HG02642 (cell line): Measurements from ENCODE around the gene CHRND.

Experiments
- ATAC-seq: cut with Tn5 transposase; IDR thresholded peaks from one replicate; pipeline ENCODE4 v1.9.1; 2021; ENCODE audit warnings: mild to moderate bottlenecking; ENCODE audit not compliant: unreplicated experiment, poor library complexity

The CHRND gene

GRCh38 chr2:232541195-232541960, 15.4 kb downstream of the CHRND start:
- ATAC-seq = no peak

DNA sequence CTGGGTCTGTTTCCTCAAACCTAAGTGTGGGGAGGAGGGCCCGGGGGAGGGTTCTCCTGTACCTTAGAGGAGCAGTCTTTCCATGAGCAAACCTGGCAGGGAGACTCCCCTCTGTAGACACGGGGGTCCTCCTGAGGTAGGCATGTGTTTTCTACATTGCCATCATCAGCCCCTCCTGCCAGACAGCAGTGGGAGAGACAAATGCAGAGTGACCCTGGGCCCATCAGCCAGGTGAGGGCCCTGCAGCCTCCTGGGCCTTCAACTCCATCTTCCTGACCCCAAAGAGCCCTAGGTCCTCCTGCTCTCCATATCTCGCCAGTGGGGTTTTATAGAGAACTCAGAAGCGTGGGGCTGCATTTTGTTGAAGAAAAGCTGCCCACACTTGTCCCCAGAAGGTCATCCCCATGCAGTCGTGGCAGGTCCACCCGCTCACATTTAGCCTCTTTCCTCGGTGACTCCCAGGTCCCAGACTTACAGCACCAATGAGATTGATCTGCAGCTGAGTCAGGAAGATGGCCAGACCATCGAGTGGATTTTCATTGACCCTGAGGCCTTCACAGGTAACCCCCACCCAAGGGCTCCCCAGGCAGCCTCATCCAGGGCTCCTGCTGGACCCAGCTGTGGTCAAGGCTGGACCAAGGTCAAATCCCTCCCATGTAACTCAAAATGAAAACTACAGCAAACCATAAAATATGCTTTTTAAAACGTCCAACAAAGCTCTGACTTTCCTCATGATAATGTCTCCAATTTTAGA, 16.2 kb downstream of the CHRND start:
- ATAC-seq = no peak

- no peak for ATAC-seq
Observed at GRCh38 chr2:232542715-232543467, 16.9 kb downstream of the CHRND start.

- ATAC-seq = no peak
Observed at GRCh38 chr2:232543491-232543890, 17.5 kb downstream of the CHRND start.

- ATAC-seq = no peak
Observed at GRCh38 chr2:232543928-232544631, 18.1 kb downstream of the CHRND start.

DNA sequence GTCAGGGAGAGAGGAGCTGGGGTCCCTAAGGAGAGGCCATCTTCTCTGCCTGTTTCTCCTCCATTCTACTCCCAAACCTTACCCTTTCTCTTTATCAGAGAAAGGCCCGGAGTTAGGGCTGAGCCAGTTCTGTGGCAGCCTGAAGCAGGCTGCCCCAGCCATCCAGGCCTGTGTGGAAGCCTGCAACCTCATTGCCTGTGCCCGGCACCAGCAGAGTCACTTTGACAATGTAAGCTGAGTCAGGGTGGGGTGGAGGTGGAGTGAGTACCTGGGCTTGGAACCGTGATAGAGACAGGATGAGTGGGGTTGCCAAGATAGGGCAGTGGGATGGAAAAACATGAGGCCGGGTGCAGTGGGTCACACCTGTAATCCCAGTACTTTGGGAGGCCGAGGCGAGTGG, 18.7 kb downstream of the CHRND start:
- ATAC-seq = no peak

DNA sequence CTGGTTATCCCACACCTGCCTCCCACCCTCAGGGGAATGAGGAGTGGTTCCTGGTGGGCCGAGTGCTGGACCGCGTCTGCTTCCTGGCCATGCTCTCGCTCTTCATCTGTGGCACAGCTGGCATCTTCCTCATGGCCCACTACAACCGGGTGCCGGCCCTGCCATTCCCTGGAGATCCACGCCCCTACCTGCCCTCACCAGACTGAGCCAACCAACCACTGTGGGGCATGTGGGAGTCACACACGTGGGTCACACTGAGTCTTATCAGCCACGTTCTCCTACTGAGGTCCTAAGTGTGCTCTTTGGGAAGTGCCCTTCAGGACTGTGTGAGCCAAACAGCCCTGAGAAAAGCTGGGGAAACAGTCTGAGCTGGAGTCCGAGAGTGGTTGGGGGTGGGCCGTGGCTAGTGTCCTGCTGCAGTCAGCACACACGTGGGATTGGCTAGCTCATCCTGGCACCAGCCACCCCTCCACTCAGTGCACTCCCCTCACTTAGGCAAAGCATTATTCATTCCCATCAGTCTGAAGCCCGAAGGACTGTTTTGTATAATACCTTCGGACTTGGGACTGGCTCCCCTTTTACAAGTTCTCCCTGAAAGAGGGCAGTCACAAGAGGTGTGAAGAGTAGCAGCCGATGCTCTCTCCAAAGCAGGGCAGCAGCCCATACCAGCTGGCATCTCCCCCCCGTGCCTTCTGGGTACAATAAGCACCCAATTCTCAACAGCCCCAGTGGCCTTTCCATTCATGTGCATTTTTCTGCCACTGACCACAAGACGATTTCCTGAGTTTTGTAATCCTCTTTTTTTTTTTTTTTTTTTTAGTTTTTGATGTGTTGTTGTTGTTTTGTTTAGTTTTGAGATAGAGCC, 19.8 kb downstream of the CHRND start:
- no peak for ATAC-seq

- ATAC-seq = no peak
Observed at GRCh38 chr2:232547991-232548390, 22.0 kb downstream of the CHRND start.

GRCh38 chr2:232549655-232550353, 23.8 kb downstream of the CHRND start:
- no peak for ATAC-seq

DNA sequence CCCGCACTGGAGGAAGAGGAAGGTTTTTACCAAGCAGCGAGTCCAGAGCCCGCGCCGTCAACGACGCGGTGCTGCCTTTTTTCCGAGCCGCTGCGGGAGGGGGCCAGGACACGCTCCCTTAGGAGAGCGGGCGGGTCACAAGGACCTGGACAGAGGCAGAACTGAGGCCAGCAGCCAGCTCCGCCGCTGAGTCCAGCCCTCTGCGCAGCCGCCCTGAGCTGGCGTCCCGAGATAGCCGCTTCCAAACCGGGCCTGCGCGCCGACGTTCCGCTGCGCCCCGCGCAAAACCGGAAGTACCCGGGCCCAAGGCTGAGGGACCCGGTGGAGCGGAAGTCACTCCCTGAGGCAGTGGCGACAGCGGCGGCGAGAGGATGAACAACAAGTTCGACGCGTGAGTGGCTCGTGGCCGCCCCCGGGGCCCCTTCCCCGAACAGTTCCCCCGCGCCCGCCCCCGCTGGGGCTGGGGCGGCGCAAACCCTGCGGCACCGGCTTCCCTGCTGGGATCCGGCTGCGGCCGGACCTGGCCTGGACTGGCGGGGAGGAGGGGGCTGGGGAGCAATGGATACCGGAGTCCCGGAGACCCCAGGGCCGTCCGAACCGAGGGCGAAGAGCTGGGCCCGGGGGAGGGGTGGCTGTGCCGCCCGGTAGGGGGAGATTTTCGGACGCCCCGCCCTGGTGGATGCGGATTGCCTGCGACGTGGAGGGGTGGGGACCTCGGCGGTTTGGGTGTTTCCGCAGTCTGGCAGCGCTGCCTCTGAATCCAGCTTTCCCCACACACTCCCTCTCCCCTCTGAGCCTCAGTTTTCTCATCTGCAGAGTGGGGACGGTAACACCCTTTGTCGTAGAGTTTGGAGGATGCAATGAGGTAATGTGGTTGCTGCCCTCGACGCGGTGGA, 24.6 kb downstream of the CHRND start, which contains the start of the genes EIF4E2 and TIGD1:
TSS of gene EIF4E2 (plus strand) at position 336 of the 896 bp plus-strand sequence. CDS start at position 372, 36 bp downstream.
TSS of gene TIGD1 (minus strand) at position 204 of the 896 bp plus-strand sequence. CDS start 675 bp downstream, outside the sequence.
- peak; percentile 94 for ATAC-seq

- no peak for ATAC-seq
Observed at GRCh38 chr2:232551250-232551638, 25.3 kb downstream of the CHRND start.

- no peak for ATAC-seq
Observed at GRCh38 chr2:232551776-232552175, 25.8 kb downstream of the CHRND start.

DNA sequence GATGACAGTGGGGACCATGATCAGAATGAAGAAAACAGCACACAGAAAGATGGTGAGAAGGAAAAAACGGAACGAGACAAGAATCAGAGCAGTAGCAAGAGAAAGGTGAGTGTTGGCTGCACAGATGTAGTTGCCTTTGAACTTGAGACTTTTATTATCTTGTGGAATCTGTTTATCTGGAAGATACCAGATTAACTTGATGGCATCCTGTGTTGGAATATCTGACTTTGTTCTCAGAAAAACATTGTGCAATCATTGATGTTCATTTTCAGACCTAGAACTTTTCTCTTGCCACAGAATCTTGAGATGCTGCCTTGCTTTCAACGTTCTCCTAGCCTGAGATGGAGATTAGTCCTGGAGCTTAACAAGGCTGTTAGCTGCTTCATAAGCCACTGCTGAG, 30.5 kb downstream of the CHRND start:
- no peak for ATAC-seq

DNA sequence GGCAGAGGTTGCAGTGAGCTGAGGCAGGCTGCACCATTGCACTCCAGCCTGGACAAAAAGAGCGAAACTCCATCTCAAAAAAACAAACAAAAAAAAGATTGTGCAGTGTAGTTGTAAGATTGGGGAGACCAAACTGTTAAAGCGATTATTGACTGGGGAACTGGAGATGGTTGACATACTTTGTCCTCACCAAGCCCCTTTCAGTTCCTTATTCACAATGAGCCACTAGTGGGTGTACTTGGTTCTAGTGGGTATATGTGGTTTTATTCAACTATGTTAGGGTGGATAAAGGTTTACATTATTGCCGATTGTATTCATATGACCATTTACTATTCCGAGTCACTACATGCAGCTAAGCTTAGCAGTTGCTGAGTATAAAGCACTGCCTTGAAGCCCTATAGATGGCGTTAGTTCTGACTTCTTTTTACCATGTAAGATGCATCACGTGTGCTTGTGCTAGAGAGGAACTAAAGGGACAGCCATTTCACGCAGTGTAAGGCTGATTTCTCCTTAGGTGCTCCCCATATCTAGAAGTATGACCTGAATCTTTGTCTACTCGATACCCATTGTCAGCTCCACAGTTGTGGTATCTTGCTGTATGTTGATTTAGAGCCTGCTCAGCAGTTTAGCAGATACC, 36.7 kb downstream of the CHRND start:
- ATAC-seq = no peak

GRCh38 chr2:232563580-232563979, 37.6 kb downstream of the CHRND start:
- no peak for ATAC-seq

DNA sequence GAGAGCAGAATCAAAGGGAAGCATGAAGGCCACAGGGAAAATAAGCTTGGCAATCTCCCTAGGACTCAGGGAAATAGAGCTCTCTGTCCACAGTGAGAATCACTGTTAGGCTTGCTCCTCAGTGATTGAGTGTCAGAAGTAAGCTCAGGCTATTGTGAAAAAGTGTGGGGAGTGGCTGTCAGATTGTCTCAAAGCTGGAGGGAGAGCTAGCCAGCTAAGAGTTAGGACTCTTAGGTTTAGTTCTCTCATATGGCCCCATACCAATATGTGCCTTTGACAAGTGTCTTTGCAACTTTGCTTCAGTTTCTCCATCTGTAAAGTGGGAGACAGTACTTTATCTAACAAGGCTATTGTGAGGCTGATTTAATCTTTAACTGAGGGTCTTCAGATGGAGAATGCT, 41.8 kb downstream of the CHRND start:
- no peak for ATAC-seq

GRCh38 chr2:232568161-232568560, 42.2 kb downstream of the CHRND start:
- no peak for ATAC-seq
